ENCODE data around the gene CABP2.
A peak's percentile ranks its signal among the peaks of the same experiment; 100 is the strongest.

The CABP2 gene

GRCh38 chr11:67507864-67508485 lies 15.3 kb downstream of the CABP2 start, which contains the start of gene CDK2AP2:
Gene CDK2AP2, minus strand, starts transcription at chr11:67508162. Its CDS starts 80 bp downstream, at chr11:67508082.
- DNase-seq (ENCODE audit: low spot score): peak; percentile 99

GRCh38 chr11:67507242-67507863 lies 15.9 kb downstream of the CABP2 start:
- no peak for DNase-seq (ENCODE audit: low spot score)

GRCh38 chr11:67506426-67507051 lies 16.7 kb downstream of the CABP2 start:
- no peak for DNase-seq (ENCODE audit: low spot score)

- DNase-seq (ENCODE audit: low spot score): peak; percentile 94
Observed at GRCh38 chr11:67505605-67506396, 17.4 kb downstream of the CABP2 start.

GRCh38 chr11:67504950-67505581 lies 18.2 kb downstream of the CABP2 start, which contains the start of gene PITPNM1:
Gene PITPNM1, minus strand, starts transcription at chr11:67505363. Its CDS starts 1,183 bp downstream, at chr11:67504180.
- peak; percentile 71 for DNase-seq (ENCODE audit: low spot score)

- no peak for DNase-seq (ENCODE audit: low spot score)
Observed at GRCh38 chr11:67504005-67504949, 19.0 kb downstream of the CABP2 start.

GRCh38 chr11:67503119-67504004 lies 19.9 kb downstream of the CABP2 start:
- DNase-seq (ENCODE audit: low spot score): no peak

GRCh38 chr11:67502328-67502979 lies 20.8 kb downstream of the CABP2 start:
- no peak for DNase-seq (ENCODE audit: low spot score)

- DNase-seq (ENCODE audit: low spot score): no peak
Observed at GRCh38 chr11:67501854-67502253, 21.4 kb downstream of the CABP2 start.

GRCh38 chr11:67500831-67501715 lies 22.2 kb downstream of the CABP2 start:
- no peak for DNase-seq (ENCODE audit: low spot score)

GRCh38 chr11:67500484-67500821 lies 22.8 kb downstream of the CABP2 start:
- no peak for DNase-seq (ENCODE audit: low spot score)

- DNase-seq (ENCODE audit: low spot score): no peak
Observed at GRCh38 chr11:67499808-67500483, 23.3 kb downstream of the CABP2 start.

- no peak for DNase-seq (ENCODE audit: low spot score)
Observed at GRCh38 chr11:67498544-67498972, 24.7 kb downstream of the CABP2 start.

- DNase-seq (ENCODE audit: low spot score): no peak
Observed at GRCh38 chr11:67497656-67498291, 25.5 kb downstream of the CABP2 start.

- no peak for DNase-seq (ENCODE audit: low spot score)
Observed at GRCh38 chr11:67496113-67496512, 27.1 kb downstream of the CABP2 start.

- DNase-seq (ENCODE audit: low spot score): no peak
Observed at GRCh38 chr11:67495234-67496005, 27.8 kb downstream of the CABP2 start.

All from NAMALWA (cell line).